Measurements from ENCODE around the gene LMNA. TPM values are rescaled to one million over a fixed set of nuclear protein-coding genes. Genes with fewer than 3 reads are reported as not detected.
A peak's percentile ranks its signal among the peaks of the same experiment; 100 is the strongest.

LMNA gene
- total RNA-seq, 1 experiment from 2014 or later: 51.0 TPM

DNA sequence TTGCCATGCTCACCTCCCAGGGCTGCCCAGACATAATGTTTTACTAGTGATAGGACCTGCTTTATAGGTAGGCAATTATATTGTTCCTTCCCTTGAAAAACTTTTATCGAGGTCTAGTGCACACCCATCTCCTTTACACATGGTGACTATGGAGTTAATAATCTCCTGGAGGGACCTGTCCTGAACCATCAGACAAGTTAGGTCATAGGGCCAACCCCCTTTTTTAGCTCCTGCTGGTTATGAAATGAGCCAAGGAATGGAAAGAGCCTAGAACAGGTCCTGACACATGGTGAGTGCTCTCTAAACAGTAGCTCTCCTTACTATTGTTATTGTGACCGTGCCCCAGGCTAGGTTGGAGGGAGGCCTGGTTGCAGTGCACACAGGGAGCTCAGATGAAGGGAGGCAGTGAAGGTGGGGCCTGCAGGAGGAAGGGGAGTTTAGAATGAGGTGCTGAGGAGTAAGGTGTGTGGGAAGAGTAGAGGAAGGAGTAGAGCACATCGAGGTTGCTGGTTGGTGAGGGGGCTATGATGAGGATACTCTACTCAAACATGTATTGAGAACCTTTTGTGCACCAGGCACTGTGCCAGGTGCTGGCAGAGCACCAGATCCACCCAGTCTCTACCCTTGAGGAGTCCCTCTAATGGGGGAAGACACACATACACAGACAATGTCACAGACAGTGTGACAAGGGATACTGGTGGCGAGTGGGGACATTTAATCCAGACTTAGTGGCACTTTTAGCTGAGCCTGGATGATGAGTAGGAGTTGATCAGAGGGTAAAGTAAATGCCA lies 14.1 kb upstream of the LMNA start:
- no peaks in the 10 kb centered on the region; a peak in 1 of 5 replicates for H3K9me3 Mint-ChIP-seq
- Histone ChIP-seq H3K79me2 (ENCODE audit: insufficient read depth, low read length) (no peaks in the 10 kb centered on the region), H3K27ac (ENCODE audit: insufficient read length, low read depth, low read length) (no peak overlapping the region), H3K27me3 (ENCODE audit: insufficient read depth, low read length) (no peaks in the 10 kb centered on the region), H3K14ac (ENCODE audit: insufficient read depth, low read length) (no peak overlapping the region), H3T11ph (ENCODE audit: low read length) (no peak overlapping the region), H4K20me1 (ENCODE audit: control insufficient read depth, insufficient read depth, insufficient read length) (peaks cover 2% of the 10 kb centered on the region), H3K9me3 (ENCODE audit: control insufficient read depth, low read depth, low read length) (no peaks in the 10 kb centered on the region), H3K9ac (ENCODE audit: extremely low read depth, insufficient read length, low read length) (no peak overlapping the region), H3K4me1 (ENCODE audit: insufficient read depth, low read length) (peaks cover 10% of the 10 kb centered on the region; the same call in 1 of the 2 replicates), H4K5ac (ENCODE audit: insufficient read length, low read depth, low read length) (no peak overlapping the region), H4K8ac (replicated peaks; ENCODE audit: insufficient read length, low read depth, low read length) (no peak overlapping the region), H2AFZ (ENCODE audit: low read length) (no peak overlapping the region), H3K4ac (ENCODE audit: low read depth, low read length) (no peak overlapping the region), H2BK15ac (ENCODE audit: low read depth, low read length) (no peak overlapping the region), H4K91ac (ENCODE audit: insufficient read length, low read depth, low read length) (no peak overlapping the region), H3K56ac (ENCODE audit: insufficient read length, low read depth, low read length) (no peak overlapping the region), H3K23ac (ENCODE audit: insufficient read length, low read depth, low read length) (no peak overlapping the region), H3K79me1 (ENCODE audit: insufficient read depth, low read depth, low read length, poor library complexity, severe bottlenecking) (no peaks in the 10 kb centered on the region), H3K4me2 (ENCODE audit: insufficient read depth, insufficient read length, low read length) (no peak overlapping the region), H2BK20ac (ENCODE audit: low read depth, low read length, poor library complexity, severe bottlenecking) (no peak overlapping the region), H2BK120ac (ENCODE audit: low read depth, low read length, poor library complexity, severe bottlenecking) (no peak overlapping the region), H2BK5ac (ENCODE audit: insufficient read length, low read length) (no peak overlapping the region), H2AK5ac (ENCODE audit: insufficient read length, low read length) (no peak overlapping the region), H3K18ac (ENCODE audit: insufficient read length, low read depth, low read length) (no peak overlapping the region), H3K23me2 (ENCODE audit: insufficient read length, low read depth, low read length, poor library complexity, severe bottlenecking) (no peaks in the 10 kb centered on the region), H2BK12ac (ENCODE audit: insufficient read length, low read depth, low read length) (no peak overlapping the region)
- H3K27me3 Mint-ChIP-seq (ENCODE audit: low read depth): no peaks in the 10 kb centered on the region
- peak overlapping the region in 1 of 2 experiments; percentile 25; a peak in 2 of 5 replicates for H3K4me3 Mint-ChIP-seq
- H3K27ac Mint-ChIP-seq: peak overlapping the region in 1 of 3 experiments; percentile 26; a peak in 3 of 7 replicates
- H3K4me1 Mint-ChIP-seq: peaks cover 52% of the 10 kb centered on the region in 2 experiments
- DNase-seq: no peak
- peaks cover 5 to 12% (median 6%) of the 10 kb centered on the region in 3 experiments; a peak in 6 of 7 replicates for H3K36me3 Mint-ChIP-seq (ENCODE audit: insufficient read depth in 1 of 3, low read depth in 3 of 3)
- TF ChIP-seq, protein P1, sequence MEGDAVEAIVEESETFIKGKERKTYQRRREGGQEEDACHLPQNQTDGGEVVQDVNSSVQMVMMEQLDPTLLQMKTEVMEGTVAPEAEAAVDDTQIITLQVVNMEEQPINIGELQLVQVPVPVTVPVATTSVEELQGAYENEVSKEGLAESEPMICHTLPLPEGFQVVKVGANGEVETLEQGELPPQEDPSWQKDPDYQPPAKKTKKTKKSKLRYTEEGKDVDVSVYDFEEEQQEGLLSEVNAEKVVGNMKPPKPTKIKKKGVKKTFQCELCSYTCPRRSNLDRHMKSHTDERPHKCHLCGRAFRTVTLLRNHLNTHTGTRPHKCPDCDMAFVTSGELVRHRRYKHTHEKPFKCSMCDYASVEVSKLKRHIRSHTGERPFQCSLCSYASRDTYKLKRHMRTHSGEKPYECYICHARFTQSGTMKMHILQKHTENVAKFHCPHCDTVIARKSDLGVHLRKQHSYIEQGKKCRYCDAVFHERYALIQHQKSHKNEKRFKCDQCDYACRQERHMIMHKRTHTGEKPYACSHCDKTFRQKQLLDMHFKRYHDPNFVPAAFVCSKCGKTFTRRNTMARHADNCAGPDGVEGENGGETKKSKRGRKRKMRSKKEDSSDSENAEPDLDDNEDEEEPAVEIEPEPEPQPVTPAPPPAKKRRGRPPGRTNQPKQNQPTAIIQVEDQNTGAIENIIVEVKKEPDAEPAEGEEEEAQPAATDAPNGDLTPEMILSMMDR (conservative IDR thresholded peaks at IDR 0.05): no peak
- no CpG with 5 or more reads among the region's 4 CpGs for WGBS (ENCODE audit: extremely low coverage, insufficient read length, low lambda C conversion rate)

All from H9 (cell line).